ENCODE results near the gene PCGF2.

DNA sequence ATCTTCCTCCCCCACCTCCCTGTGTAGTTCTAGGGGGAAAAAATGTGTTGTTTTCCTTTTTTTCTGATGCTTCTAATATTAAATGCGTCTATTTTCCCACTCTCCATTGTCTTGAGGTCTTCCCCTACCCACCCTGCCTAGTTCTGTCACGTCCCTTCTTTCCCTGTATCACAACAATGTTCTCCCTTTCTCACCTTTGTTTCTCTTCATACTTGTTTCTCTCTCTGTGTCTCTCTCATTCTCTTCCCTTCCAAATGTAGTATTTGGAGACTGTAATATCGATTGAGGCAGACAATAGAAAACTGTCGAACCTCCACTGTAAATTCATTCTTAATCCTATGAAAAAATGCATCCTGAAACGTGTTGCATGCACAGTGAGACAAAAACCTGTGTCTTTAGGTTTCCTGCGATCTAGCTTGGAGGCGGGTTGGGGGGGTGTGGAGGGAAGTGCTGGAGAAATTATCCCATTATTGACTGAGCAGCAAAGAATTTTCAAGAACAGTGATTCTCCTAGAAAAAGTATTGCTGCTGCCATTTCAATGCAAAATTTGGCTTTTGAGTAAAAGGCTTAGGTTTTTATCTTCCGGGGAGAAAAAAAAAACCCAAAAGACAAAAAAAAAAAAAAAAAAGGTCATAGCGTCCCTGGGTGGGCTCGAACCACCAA is 3.1 kb upstream of the PCGF2 start:
- no peak for TF ChIP-seq POLR2A (conservative IDR thresholded peaks at IDR 0.05)
- TF ChIP-seq, protein P1, sequence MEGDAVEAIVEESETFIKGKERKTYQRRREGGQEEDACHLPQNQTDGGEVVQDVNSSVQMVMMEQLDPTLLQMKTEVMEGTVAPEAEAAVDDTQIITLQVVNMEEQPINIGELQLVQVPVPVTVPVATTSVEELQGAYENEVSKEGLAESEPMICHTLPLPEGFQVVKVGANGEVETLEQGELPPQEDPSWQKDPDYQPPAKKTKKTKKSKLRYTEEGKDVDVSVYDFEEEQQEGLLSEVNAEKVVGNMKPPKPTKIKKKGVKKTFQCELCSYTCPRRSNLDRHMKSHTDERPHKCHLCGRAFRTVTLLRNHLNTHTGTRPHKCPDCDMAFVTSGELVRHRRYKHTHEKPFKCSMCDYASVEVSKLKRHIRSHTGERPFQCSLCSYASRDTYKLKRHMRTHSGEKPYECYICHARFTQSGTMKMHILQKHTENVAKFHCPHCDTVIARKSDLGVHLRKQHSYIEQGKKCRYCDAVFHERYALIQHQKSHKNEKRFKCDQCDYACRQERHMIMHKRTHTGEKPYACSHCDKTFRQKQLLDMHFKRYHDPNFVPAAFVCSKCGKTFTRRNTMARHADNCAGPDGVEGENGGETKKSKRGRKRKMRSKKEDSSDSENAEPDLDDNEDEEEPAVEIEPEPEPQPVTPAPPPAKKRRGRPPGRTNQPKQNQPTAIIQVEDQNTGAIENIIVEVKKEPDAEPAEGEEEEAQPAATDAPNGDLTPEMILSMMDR (IDR thresholded peaks at IDR 0.05 in 2 of 3, conservative IDR thresholded peaks at IDR 0.05 in 1 of 3; ENCODE audit: insufficient read depth in 2 of 3, low read depth in 1 of 3, low read length in 3 of 3): no peak
- no peak for TF ChIP-seq ZFX (CRISPR knock-in tag; IDR thresholded peaks at IDR 0.05)
- no peak for TF ChIP-seq RFX5 (IDR thresholded peaks at IDR 0.05; ENCODE audit: low read depth, low read length)
- TF ChIP-seq EHMT2 (IDR thresholded peaks at IDR 0.05): 0 out of 2 replicates have a peak, but pooled peaks have one; percentile 43
- TF ChIP-seq GATA2 (CRISPR knock-in tag; IDR thresholded peaks at IDR 0.05): no peak
- no peak for TF ChIP-seq GABPA (tag; conservative IDR thresholded peaks at IDR 0.05; ENCODE audit: low read depth)
- no peak for TF ChIP-seq EZH2 (IDR thresholded peaks at IDR 0.05; ENCODE audit: borderline replicate concordance, low read depth, low read length)

Measured in K562 (cell line).